Sigmoid colon (tissue), 7 donors: ENCODE measurements around the gene LONRF2. TPM values are rescaled to one million over a fixed set of nuclear protein-coding genes. Genes with fewer than 3 reads are reported as not detected.

Experiments used
- DNase-seq: peaks from one replicate; pipeline ENCODE4 v3.0.0-alpha.2; 2019
- H3K27ac ChIP-seq, 4 donors: fragments of 200-600 bp; sonication (generic); one replicate each; pipeline ENCODE4 v1.5.1; 2016 to 2019; ENCODE audit warnings: mild to moderate bottlenecking in 1 of 4
- H3K27me3 ChIP-seq, 3 donors: fragments of 200-600 bp; sonication (generic); one replicate each; pipeline ENCODE4 v1.5.1; 2019; ENCODE audit warnings: mild to moderate bottlenecking in 1 of 3
- H3K36me3 ChIP-seq, 4 donors: fragments of 200-600 bp; sonication (generic); one replicate each; pipeline ENCODE4 v1.5.1; 2016 to 2019
- H3K4me1 ChIP-seq, 4 donors: fragments of 200-600 bp; sonication (generic); one replicate each; pipeline ENCODE4 v1.5.1; 2017 to 2019
- H3K4me3 ChIP-seq, 4 donors: fragments of 200-600 bp; sonication (generic); one replicate each; pipeline ENCODE4 v1.5.1; 2017 to 2019; ENCODE audit warnings: mild to moderate bottlenecking in 2 of 4, moderate library complexity in 1 of 4
- H3K9me3 ChIP-seq, 4 donors: fragments of 200-600 bp in 3 of 4; sonication (generic) in 3 of 4; one replicate each; pipeline versions ENCODE4 v1.5.1 to v1.6.1; 2013 to 2019
- CTCF ChIP-seq, 4 experiments: fragments of 450-650 bp in 3 of 4; fragments of 200-600 bp in 1 of 4; IDR thresholded peaks; one replicate each; pipeline ENCODE4 v1.5.1; 2016 to 2019; ENCODE audit warnings: antibody characterized with exemption in 4 of 4, mild to moderate bottlenecking in 3 of 4, moderate library complexity in 2 of 4
- EP300 ChIP-seq, 4 donors: sonication (generic); formaldehyde crosslinking; IDR thresholded peaks; one replicate each; pipeline ENCODE4 v1.6.1; 2017; ENCODE audit warnings: antibody characterized with exemption in 4 of 4
- POLR2A ChIP-seq, 2 donors: fragments of 450-650 bp; IDR thresholded peaks; one replicate each; pipeline ENCODE4 v1.6.1; 2016; ENCODE audit warnings: antibody characterized with exemption in 2 of 2, mild to moderate bottlenecking in 2 of 2, moderate library complexity in 2 of 2
- POLR2AphosphoS5 ChIP-seq, 4 donors: sonication (generic); formaldehyde crosslinking; IDR thresholded peaks; one replicate each; pipeline ENCODE4 v1.6.1; 2017; ENCODE audit warnings: antibody characterized with exemption in 4 of 4
- WGBS, 2 donors: extraction: QIAGEN DNeasy Blood & Tissue Kit; methylation state at CpG; one replicate each; pipeline ENCODE4 v1.1.7; 2013; 5-methylcytosine and 5-hydroxymethylcytosine counted together
- intact Hi-C: fragments of 100-400 bp; cut with DNase I; formaldehyde crosslinking; loops from one replicate; pipeline ENCODE4 v1.15.1; 2023
- polyA plus RNA-seq, 3 donors: library from polyadenylated mRNA; stranded (reverse); fragments of 200-250 nt; gene quantifications; one replicate each; pipeline ENCODE4 v1.2.3, GENCODE V29; 2013
- total RNA-seq, 4 donors: library from RNA; depleted of rRNA; stranded (reverse); fragments of >200 nt; gene quantifications; one replicate each; pipeline ENCODE4 v1.1.0, GENCODE V29; 2016
- donor health status: healthy with polysubstance abuse.
- donor health status: Bipolar disorder and iron deficiency.
- donor health status: healthy.

The LONRF2 gene
- total and polyA plus RNA-seq, 7 donors = under 0.01 to 25.8 (median 14.6) TPM

- intact Hi-C loops = no loop called here
- Histone ChIP-seq H3K4me3 (no peak overlapping the region), H3K36me3 (peaks cover 0 to 27% (median 7%) of the 10 kb centered on the region in 4 donors), H3K27ac (no peak overlapping the region), H3K4me1 (no peaks in the 10 kb centered on the region), H3K27me3 (no peaks in the 10 kb centered on the region), H3K9me3 (no peaks in the 10 kb centered on the region)
- TF ChIP-seq POLR2AphosphoS5 (IDR thresholded peaks at IDR 0.05) (no peak), POLR2A (IDR thresholded peaks at IDR 0.05) (no peak), EP300 (IDR thresholded peaks at IDR 0.05) (no peak), CTCF (IDR thresholded peaks at IDR 0.05) (no peak)
- WGBS, 2 donors = 82 to 86% methylated on average over 12 of the region's 12 CpGs
- DNase-seq = no peak
Measured at GRCh38 chr2:100278501-100278900, 43.8 kb downstream of the LONRF2 start.

GRCh38 chr2:100277540-100278207, 44.6 kb downstream of the LONRF2 start:
- Histone ChIP-seq H3K4me3 (no peak overlapping the region), H3K9me3 (no peaks in the 10 kb centered on the region), H3K4me1 (no peaks in the 10 kb centered on the region), H3K27ac (no peak overlapping the region), H3K27me3 (no peaks in the 10 kb centered on the region), H3K36me3 (peaks cover 0 to 21% (median 7%) of the 10 kb centered on the region in 4 donors)
- no peak for TF ChIP-seq EP300 (IDR thresholded peaks at IDR 0.05)
- no peak for TF ChIP-seq CTCF (IDR thresholded peaks at IDR 0.05)
- TF ChIP-seq POLR2AphosphoS5 (IDR thresholded peaks at IDR 0.05) = no peak
- no peak for TF ChIP-seq POLR2A (IDR thresholded peaks at IDR 0.05)
- 93 to 94% methylated on average over 12 of the region's 12 CpGs for WGBS, 2 donors
- intact Hi-C loops = no loop called here
- DNase-seq = no peak

- Histone ChIP-seq H3K4me1 (no peaks in the 10 kb centered on the region), H3K36me3 (peaks cover 0 to 17% (median 7%) of the 10 kb centered on the region in 4 donors), H3K9me3 (no peaks in the 10 kb centered on the region), H3K27ac (no peak overlapping the region), H3K27me3 (no peaks in the 10 kb centered on the region), H3K4me3 (no peak overlapping the region)
- TF ChIP-seq POLR2A (IDR thresholded peaks at IDR 0.05) = no peak
- no peak for TF ChIP-seq EP300 (IDR thresholded peaks at IDR 0.05)
- TF ChIP-seq POLR2AphosphoS5 (IDR thresholded peaks at IDR 0.05) = no peak
- no peak for TF ChIP-seq CTCF (IDR thresholded peaks at IDR 0.05)
- intact Hi-C loops = no loop called here
- no peak for DNase-seq
- 86 to 89% methylated on average over 4 of the region's 4 CpGs for WGBS, 2 donors
Measured at GRCh38 chr2:100276716-100277115, 45.6 kb downstream of the LONRF2 start.

GRCh38 chr2:100275200-100275589, 47.1 kb downstream of the LONRF2 start:
- 82 to 83% methylated on average over 10 of the region's 10 CpGs for WGBS, 2 donors
- no peaks in the 10 kb centered on the region for H3K9me3 ChIP-seq
- H3K27ac ChIP-seq = no peak overlapping the region
- DNase-seq = no peak
- peaks cover 0 to 17% (median 7%) of the 10 kb centered on the region in 4 donors for H3K36me3 ChIP-seq
- H3K4me1 ChIP-seq = no peaks in the 10 kb centered on the region
- no peaks in the 10 kb centered on the region for H3K27me3 ChIP-seq
- no peak for TF ChIP-seq EP300 (IDR thresholded peaks at IDR 0.05)
- no peak for TF ChIP-seq POLR2A (IDR thresholded peaks at IDR 0.05)
- no peak for TF ChIP-seq CTCF (IDR thresholded peaks at IDR 0.05)
- no peak for TF ChIP-seq POLR2AphosphoS5 (IDR thresholded peaks at IDR 0.05)
- intact Hi-C loops = no loop called here
- H3K4me3 ChIP-seq = no peak overlapping the region
